ENCODE results near the gene HPS5. TPM values are rescaled to one million over a fixed set of nuclear protein-coding genes. Genes with fewer than 3 reads are reported as not detected.

HPS5 gene
- total RNA-seq, 4 donors from 2014 or later, result 13.5 to 37.3 (median 20.2) TPM

DNA sequence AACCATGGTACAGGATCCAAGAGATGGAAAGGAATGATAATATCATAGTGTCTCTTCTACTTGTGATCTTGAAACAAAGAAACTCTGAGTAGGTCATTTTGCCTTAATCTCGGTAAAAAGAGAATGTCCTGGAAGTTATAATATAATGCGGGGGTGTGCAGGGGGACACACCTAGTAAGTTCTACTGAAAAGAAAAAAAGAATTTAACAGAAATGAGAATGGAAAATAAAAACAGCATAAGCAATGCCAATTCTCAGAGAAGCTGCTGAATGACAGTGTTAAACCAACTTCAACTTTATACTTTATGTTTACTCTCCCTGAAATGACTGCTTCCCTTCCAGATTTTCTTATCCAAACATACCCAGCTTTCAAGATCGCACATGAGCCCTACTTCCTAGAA, 2.0 kb downstream of the HPS5 start:
- H3K27ac ChIP-seq, result no peak overlapping the region
- no peak overlapping the region for H3K4me3 ChIP-seq
- peaks cover 16 to 38% (median 18%) of the 10 kb centered on the region in 3 donors for H3K4me1 ChIP-seq
- H3K36me3 ChIP-seq, result no peaks in the 10 kb centered on the region
- H3K9me3 ChIP-seq, result no peaks in the 10 kb centered on the region
- no peak for ATAC-seq
- WGBS, 2 donors (ENCODE audit: low coverage in 1 of 2), result 45 to 93% methylated on average over 1 to 3 of the region's 3 CpGs
- TF ChIP-seq, protein P1, sequence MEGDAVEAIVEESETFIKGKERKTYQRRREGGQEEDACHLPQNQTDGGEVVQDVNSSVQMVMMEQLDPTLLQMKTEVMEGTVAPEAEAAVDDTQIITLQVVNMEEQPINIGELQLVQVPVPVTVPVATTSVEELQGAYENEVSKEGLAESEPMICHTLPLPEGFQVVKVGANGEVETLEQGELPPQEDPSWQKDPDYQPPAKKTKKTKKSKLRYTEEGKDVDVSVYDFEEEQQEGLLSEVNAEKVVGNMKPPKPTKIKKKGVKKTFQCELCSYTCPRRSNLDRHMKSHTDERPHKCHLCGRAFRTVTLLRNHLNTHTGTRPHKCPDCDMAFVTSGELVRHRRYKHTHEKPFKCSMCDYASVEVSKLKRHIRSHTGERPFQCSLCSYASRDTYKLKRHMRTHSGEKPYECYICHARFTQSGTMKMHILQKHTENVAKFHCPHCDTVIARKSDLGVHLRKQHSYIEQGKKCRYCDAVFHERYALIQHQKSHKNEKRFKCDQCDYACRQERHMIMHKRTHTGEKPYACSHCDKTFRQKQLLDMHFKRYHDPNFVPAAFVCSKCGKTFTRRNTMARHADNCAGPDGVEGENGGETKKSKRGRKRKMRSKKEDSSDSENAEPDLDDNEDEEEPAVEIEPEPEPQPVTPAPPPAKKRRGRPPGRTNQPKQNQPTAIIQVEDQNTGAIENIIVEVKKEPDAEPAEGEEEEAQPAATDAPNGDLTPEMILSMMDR (IDR thresholded peaks at IDR 0.05), result no peak
- TF ChIP-seq EP300 (IDR thresholded peaks at IDR 0.05), result no peak
- TF ChIP-seq POLR2A (IDR thresholded peaks at IDR 0.05), result no peak
- H3K27me3 ChIP-seq, result no peaks in the 10 kb centered on the region

DNA sequence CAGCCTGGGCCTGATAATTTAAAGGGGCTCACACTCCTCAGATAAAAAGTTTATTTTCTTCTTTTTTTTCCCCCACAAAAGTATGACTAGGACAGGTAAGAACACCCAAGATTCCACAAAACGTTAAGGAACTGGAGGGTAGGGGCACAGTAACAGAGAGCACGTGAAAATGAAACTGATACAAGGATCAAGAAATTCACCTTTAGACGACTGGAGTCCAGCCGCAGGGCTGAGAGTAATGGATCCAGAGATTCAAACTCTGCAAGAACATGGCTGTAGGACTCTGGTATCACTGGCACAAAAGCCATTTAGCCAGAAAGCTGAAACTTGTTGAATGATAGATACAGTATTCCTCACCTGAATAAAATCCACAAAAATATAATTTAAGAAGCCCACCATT, 4.4 kb downstream of the HPS5 start:
- 80 to 89% methylated on average over 1 to 3 of the region's 4 CpGs for WGBS, 2 donors (ENCODE audit: low coverage in 1 of 2)
- TF ChIP-seq POLR2AphosphoS5 (IDR thresholded peaks at IDR 0.05) (no peak), EP300 (IDR thresholded peaks at IDR 0.05) (no peak), POLR2A (IDR thresholded peaks at IDR 0.05) (no peak)
- TF ChIP-seq, protein P1 (IDR thresholded peaks at IDR 0.05), result no peak
- no peaks in the 10 kb centered on the region for H3K27me3 ChIP-seq
- no peak overlapping the region for H3K27ac ChIP-seq
- no peak for ATAC-seq
- H3K36me3 ChIP-seq, result no peaks in the 10 kb centered on the region
- peaks cover under 1 to 25% (median 4%) of the 10 kb centered on the region in 3 donors for H3K4me1 ChIP-seq
- no peaks in the 10 kb centered on the region for H3K9me3 ChIP-seq
- H3K4me3 ChIP-seq, result no peak overlapping the region

DNA sequence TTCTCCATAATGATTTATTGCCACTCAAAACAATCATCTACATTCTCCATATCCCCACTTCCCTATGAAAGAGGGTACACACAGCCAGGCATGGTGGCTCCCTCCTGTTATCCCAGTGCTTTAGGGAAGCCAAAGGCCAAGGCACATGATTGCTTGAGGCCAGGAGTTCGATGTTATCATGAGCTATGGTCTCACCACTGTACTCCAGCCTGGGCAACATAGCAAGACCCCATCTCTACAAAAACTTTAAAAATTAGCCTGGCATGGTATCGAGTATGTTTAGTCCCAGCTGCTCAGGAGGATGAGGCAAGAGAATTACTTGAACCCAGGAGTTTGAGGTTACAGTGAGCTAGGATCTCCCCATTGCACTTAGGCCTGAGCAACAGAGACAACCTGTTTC, 6.0 kb downstream of the HPS5 start:
- Histone ChIP-seq H3K4me3 (no peak overlapping the region), H3K27ac (no peak overlapping the region), H3K9me3 (no peaks in the 10 kb centered on the region), H3K27me3 (no peaks in the 10 kb centered on the region), H3K4me1 (peaks cover under 1 to 20% (median 5%) of the 10 kb centered on the region in 3 donors), H3K36me3 (peaks cover 0 to 10% of the 10 kb centered on the region in 2 donors)
- ATAC-seq, result no peak
- 86 to 100% methylated on average over 1 to 2 of the region's 2 CpGs for WGBS, 2 donors (ENCODE audit: low coverage in 1 of 2)
- TF ChIP-seq POLR2AphosphoS5 (IDR thresholded peaks at IDR 0.05), result no peak
- TF ChIP-seq EP300 (IDR thresholded peaks at IDR 0.05), result no peak
- no peak for TF ChIP-seq POLR2A (IDR thresholded peaks at IDR 0.05)
- TF ChIP-seq, protein P1 (IDR thresholded peaks at IDR 0.05), result no peak

DNA sequence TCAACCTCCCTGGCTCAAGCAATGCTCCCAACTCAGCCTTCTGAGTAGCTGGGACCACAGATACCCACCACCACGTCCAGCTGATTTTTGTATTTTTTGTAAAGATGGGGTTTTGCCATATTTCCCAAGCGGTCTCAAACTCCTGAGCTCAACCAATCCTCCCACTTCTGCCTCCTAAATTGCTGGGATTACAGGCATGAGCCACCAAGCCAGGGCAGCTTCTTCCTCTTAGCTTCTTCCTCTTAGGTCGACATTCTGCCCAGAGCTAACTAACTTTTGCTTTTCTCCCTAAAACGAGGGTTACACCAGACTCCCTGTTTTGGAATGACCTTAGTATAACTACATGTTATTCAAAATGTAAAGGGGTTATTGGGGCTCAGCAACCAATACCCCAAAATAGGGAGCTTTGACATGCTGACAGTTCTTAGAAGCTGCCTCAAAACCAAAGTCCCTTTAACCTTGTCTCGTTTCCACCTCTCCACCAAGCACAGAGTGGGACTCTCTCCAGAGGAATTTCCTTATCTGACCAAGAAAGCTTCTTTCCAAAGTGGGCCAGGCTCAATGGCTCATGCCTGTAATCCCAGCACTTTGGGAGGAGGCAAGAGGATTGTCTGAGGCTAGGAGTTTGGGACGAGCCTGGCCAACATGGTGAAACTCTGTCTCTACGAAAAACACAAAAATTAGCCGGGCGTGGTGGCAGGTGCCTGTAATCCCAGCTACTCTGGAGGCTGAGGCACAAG, 7.0 kb downstream of the HPS5 start:
- H3K4me3 ChIP-seq, result no peak overlapping the region
- H3K36me3 ChIP-seq, result peaks cover 0 to 20% of the 10 kb centered on the region in 2 donors
- ATAC-seq, result no peak
- H3K27me3 ChIP-seq, result no peaks in the 10 kb centered on the region
- peaks cover 0 to 10% (median 5%) of the 10 kb centered on the region in 3 donors for H3K4me1 ChIP-seq
- 93% methylated on average over 4 to 9 of the region's 9 CpGs for WGBS, 2 donors (ENCODE audit: low coverage in 1 of 2)
- H3K27ac ChIP-seq, result no peak overlapping the region
- no peak for TF ChIP-seq POLR2A (IDR thresholded peaks at IDR 0.05)
- no peaks in the 10 kb centered on the region for H3K9me3 ChIP-seq

DNA sequence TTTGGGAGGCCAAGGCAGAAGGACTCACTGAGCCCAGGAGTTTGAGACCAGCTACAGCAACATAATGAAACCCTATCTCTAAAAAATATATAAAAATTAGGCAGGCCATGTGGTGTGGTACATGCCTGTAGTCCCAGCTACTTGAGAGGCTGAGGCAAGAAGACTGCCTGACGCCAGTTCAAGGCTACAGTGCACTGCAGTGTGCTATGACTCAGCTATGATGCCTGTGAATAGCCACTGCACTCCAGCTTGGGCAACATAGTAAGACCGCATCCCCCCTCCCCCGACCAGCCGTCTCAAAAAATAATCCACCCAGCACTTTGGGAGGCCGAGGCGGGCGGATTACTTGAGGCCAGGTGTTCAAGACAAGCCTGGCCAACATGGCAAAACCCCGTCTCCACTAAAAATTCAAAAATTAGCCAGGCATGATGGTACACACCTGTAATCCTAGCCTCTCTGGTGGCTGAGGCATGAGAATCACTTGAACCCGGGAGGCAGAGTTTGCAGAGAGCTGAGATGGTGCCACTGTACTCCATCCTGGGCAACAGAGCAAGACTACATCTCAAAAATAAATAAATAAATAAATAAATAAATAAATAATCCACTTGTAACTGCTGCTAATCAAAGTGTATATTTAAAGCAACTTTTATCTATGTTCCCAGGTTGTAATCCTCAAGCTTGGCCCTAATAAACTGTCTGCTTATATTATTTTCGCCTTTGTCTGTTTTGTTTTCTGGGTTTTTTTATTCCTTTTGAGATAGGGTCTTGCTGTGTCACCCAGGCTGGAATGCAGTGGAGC, 7.8 kb downstream of the HPS5 start:
- ATAC-seq, result no peak
- no peak for TF ChIP-seq POLR2AphosphoS5 (IDR thresholded peaks at IDR 0.05)
- Histone ChIP-seq H3K36me3 (peaks cover 0 to 28% of the 10 kb centered on the region in 2 donors), H3K9me3 (no peaks in the 10 kb centered on the region), H3K27ac (no peak overlapping the region), H3K27me3 (no peaks in the 10 kb centered on the region), H3K4me3 (no peak overlapping the region), H3K4me1 (peaks cover 0 to 10% (median 5%) of the 10 kb centered on the region in 3 donors)
- WGBS, 2 donors (ENCODE audit: low coverage in 1 of 2), result 76 to 96% methylated on average over 7 to 9 of the region's 10 CpGs

Data from gastroesophageal sphincter (tissue), 4 donors.